ENCODE results near the gene RNF13.

DNA sequence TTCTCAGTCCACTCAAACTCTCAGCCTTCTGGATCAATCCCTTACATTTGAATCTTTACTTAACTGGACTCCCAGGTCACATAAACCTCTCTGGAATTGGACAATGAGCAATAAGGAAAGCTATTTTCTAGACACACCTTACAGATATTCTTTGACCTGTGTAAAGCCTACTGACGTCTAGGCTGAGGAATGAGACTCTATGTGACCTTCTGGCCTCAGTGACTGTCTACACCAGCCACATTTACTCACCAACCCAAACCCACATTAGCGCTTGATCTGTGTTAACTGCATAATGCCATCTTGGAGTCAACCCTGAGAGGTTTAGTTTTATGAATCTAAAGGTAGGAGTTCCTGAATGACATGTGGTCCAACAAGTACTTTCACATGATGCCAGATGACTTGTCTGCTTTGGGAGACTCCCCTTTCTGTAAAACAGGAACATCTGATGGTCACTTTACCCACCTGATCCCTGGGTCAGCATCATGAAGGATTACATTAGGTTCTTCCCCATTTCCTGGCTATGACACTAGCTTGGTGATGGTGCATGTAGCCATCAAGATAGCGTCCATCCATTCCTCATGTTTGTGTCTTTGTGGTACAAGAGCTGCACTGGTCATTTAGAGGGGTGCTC, 49.3 kb upstream of the RNF13 start:
- TF ChIP-seq, protein P1, sequence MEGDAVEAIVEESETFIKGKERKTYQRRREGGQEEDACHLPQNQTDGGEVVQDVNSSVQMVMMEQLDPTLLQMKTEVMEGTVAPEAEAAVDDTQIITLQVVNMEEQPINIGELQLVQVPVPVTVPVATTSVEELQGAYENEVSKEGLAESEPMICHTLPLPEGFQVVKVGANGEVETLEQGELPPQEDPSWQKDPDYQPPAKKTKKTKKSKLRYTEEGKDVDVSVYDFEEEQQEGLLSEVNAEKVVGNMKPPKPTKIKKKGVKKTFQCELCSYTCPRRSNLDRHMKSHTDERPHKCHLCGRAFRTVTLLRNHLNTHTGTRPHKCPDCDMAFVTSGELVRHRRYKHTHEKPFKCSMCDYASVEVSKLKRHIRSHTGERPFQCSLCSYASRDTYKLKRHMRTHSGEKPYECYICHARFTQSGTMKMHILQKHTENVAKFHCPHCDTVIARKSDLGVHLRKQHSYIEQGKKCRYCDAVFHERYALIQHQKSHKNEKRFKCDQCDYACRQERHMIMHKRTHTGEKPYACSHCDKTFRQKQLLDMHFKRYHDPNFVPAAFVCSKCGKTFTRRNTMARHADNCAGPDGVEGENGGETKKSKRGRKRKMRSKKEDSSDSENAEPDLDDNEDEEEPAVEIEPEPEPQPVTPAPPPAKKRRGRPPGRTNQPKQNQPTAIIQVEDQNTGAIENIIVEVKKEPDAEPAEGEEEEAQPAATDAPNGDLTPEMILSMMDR (IDR thresholded peaks at IDR 0.05) = no peak
- TF ChIP-seq, protein P2, sequence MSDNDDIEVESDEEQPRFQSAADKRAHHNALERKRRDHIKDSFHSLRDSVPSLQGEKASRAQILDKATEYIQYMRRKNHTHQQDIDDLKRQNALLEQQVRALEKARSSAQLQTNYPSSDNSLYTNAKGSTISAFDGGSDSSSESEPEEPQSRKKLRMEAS (CRISPR knock-in tag; IDR thresholded peaks at IDR 0.05) = no peak
- TF ChIP-seq TEAD4 (CRISPR knock-in tag; IDR thresholded peaks at IDR 0.05) (no peak), MXD4 (CRISPR knock-in tag; IDR thresholded peaks at IDR 0.05; ENCODE audit: borderline replicate concordance) (no peak), TEAD1 (CRISPR knock-in tag; IDR thresholded peaks at IDR 0.05) (no peak), NR2C2 (CRISPR knock-in tag; IDR thresholded peaks at IDR 0.05) (no peak), ZNF121 (CRISPR knock-in tag; IDR thresholded peaks at IDR 0.05) (no peak)
- TF ChIP-seq, protein P3, sequence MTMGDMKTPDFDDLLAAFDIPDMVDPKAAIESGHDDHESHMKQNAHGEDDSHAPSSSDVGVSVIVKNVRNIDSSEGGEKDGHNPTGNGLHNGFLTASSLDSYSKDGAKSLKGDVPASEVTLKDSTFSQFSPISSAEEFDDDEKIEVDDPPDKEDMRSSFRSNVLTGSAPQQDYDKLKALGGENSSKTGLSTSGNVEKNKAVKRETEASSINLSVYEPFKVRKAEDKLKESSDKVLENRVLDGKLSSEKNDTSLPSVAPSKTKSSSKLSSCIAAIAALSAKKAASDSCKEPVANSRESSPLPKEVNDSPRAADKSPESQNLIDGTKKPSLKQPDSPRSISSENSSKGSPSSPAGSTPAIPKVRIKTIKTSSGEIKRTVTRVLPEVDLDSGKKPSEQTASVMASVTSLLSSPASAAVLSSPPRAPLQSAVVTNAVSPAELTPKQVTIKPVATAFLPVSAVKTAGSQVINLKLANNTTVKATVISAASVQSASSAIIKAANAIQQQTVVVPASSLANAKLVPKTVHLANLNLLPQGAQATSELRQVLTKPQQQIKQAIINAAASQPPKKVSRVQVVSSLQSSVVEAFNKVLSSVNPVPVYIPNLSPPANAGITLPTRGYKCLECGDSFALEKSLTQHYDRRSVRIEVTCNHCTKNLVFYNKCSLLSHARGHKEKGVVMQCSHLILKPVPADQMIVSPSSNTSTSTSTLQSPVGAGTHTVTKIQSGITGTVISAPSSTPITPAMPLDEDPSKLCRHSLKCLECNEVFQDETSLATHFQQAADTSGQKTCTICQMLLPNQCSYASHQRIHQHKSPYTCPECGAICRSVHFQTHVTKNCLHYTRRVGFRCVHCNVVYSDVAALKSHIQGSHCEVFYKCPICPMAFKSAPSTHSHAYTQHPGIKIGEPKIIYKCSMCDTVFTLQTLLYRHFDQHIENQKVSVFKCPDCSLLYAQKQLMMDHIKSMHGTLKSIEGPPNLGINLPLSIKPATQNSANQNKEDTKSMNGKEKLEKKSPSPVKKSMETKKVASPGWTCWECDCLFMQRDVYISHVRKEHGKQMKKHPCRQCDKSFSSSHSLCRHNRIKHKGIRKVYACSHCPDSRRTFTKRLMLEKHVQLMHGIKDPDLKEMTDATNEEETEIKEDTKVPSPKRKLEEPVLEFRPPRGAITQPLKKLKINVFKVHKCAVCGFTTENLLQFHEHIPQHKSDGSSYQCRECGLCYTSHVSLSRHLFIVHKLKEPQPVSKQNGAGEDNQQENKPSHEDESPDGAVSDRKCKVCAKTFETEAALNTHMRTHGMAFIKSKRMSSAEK (CRISPR knock-in tag; IDR thresholded peaks at IDR 0.05; ENCODE audit: borderline replicate concordance) = no peak
- TF ChIP-seq, protein P4, sequence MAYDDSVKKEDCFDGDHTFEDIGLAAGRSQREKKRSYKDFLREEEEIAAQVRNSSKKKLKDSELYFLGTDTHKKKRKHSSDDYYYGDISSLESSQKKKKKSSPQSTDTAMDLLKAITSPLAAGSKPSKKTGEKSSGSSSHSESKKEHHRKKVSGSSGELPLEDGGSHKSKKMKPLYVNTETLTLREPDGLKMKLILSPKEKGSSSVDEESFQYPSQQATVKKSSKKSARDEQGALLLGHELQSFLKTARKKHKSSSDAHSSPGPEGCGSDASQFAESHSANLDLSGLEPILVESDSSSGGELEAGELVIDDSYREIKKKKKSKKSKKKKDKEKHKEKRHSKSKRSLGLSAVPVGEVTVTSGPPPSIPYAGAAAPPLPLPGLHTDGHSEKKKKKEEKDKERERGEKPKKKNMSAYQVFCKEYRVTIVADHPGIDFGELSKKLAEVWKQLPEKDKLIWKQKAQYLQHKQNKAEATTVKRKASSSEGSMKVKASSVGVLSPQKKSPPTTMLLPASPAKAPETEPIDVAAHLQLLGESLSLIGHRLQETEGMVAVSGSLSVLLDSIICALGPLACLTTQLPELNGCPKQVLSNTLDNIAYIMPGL (CRISPR knock-in tag; IDR thresholded peaks at IDR 0.05) = no peak
- TF ChIP-seq, protein P5, sequence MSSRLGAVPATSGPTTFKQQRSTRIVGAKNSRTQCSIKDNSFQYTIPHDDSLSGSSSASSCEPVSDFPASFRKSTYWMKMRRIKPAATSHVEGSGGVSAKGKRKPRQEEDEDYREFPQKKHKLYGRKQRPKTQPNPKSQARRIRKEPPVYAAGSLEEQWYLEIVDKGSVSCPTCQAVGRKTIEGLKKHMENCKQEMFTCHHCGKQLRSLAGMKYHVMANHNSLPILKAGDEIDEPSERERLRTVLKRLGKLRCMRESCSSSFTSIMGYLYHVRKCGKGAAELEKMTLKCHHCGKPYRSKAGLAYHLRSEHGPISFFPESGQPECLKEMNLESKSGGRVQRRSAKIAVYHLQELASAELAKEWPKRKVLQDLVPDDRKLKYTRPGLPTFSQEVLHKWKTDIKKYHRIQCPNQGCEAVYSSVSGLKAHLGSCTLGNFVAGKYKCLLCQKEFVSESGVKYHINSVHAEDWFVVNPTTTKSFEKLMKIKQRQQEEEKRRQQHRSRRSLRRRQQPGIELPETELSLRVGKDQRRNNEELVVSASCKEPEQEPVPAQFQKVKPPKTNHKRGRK (CRISPR knock-in tag; IDR thresholded peaks at IDR 0.05; ENCODE audit: borderline replicate concordance) = no peak
- TF ChIP-seq, protein P6, sequence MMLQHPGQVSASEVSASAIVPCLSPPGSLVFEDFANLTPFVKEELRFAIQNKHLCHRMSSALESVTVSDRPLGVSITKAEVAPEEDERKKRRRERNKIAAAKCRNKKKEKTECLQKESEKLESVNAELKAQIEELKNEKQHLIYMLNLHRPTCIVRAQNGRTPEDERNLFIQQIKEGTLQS (CRISPR knock-in tag; conservative IDR thresholded peaks at IDR 0.05) = no peak
- TF ChIP-seq, protein P7, sequence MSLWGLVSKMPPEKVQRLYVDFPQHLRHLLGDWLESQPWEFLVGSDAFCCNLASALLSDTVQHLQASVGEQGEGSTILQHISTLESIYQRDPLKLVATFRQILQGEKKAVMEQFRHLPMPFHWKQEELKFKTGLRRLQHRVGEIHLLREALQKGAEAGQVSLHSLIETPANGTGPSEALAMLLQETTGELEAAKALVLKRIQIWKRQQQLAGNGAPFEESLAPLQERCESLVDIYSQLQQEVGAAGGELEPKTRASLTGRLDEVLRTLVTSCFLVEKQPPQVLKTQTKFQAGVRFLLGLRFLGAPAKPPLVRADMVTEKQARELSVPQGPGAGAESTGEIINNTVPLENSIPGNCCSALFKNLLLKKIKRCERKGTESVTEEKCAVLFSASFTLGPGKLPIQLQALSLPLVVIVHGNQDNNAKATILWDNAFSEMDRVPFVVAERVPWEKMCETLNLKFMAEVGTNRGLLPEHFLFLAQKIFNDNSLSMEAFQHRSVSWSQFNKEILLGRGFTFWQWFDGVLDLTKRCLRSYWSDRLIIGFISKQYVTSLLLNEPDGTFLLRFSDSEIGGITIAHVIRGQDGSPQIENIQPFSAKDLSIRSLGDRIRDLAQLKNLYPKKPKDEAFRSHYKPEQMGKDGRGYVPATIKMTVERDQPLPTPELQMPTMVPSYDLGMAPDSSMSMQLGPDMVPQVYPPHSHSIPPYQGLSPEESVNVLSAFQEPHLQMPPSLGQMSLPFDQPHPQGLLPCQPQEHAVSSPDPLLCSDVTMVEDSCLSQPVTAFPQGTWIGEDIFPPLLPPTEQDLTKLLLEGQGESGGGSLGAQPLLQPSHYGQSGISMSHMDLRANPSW (CRISPR knock-in tag; conservative IDR thresholded peaks at IDR 0.05; ENCODE audit: low read depth) = no peak

Measured in WTC11 (cell line).